ENCODE results near the gene TINCR.

Gene TINCR

GRCh38 chr19:5580161-5580571 lies 12.4 kb upstream of the TINCR start:
- H3K4me1 Mint-ChIP-seq (ENCODE audit: low read depth) = peaks cover 11% of the 10 kb centered on the region
- no peak overlapping the region for H3K4me3 Mint-ChIP-seq
- H3K36me3 Mint-ChIP-seq (ENCODE audit: low read depth) = peaks cover 52% of the 10 kb centered on the region
- no peaks in the 10 kb centered on the region for H3K9me3 Mint-ChIP-seq
- no peak overlapping the region for H3K27ac Mint-ChIP-seq
- intact Hi-C loops (cut with micrococcal nuclease) = no loop called here
- H3K27me3 Mint-ChIP-seq = peaks cover 4% of the 10 kb centered on the region

- peaks cover 47% of the 10 kb centered on the region for H3K36me3 Mint-ChIP-seq (ENCODE audit: low read depth)
- H3K4me3 Mint-ChIP-seq = no peak overlapping the region
- H3K4me1 Mint-ChIP-seq (ENCODE audit: low read depth) = peaks cover 11% of the 10 kb centered on the region
- no peak overlapping the region for H3K27ac Mint-ChIP-seq
- peaks cover 4% of the 10 kb centered on the region for H3K27me3 Mint-ChIP-seq
- no peaks in the 10 kb centered on the region for H3K9me3 Mint-ChIP-seq
- intact Hi-C loops (cut with micrococcal nuclease) = no loop called here
Observed at GRCh38 chr19:5579697-5580096, 11.9 kb upstream of the TINCR start.

GRCh38 chr19:5579286-5579685 lies 11.5 kb upstream of the TINCR start:
- no peak overlapping the region for H3K4me3 Mint-ChIP-seq
- no peaks in the 10 kb centered on the region for H3K9me3 Mint-ChIP-seq
- intact Hi-C loops (cut with micrococcal nuclease) = no loop called here
- peaks cover 4% of the 10 kb centered on the region for H3K27me3 Mint-ChIP-seq
- peaks cover 43% of the 10 kb centered on the region for H3K36me3 Mint-ChIP-seq (ENCODE audit: low read depth)
- H3K4me1 Mint-ChIP-seq (ENCODE audit: low read depth) = peaks cover 11% of the 10 kb centered on the region
- no peak overlapping the region for H3K27ac Mint-ChIP-seq

GRCh38 chr19:5578097-5578846 lies 10.5 kb upstream of the TINCR start:
- H3K36me3 Mint-ChIP-seq (ENCODE audit: low read depth) = peaks cover 33% of the 10 kb centered on the region
- peaks cover 4% of the 10 kb centered on the region for H3K27me3 Mint-ChIP-seq
- H3K4me1 Mint-ChIP-seq (ENCODE audit: low read depth) = peaks cover 11% of the 10 kb centered on the region
- H3K4me3 Mint-ChIP-seq = no peak overlapping the region
- no peaks in the 10 kb centered on the region for H3K9me3 Mint-ChIP-seq
- intact Hi-C loops (cut with micrococcal nuclease) = no loop called here
- no peak overlapping the region for H3K27ac Mint-ChIP-seq

GRCh38 chr19:5575590-5575989 lies 7.8 kb upstream of the TINCR start:
- peaks cover 4% of the 10 kb centered on the region for H3K27me3 Mint-ChIP-seq
- H3K36me3 Mint-ChIP-seq (ENCODE audit: low read depth) = peaks cover 11% of the 10 kb centered on the region
- no peak overlapping the region for H3K4me3 Mint-ChIP-seq
- H3K4me1 Mint-ChIP-seq (ENCODE audit: low read depth) = peaks cover 11% of the 10 kb centered on the region
- no peak overlapping the region for H3K27ac Mint-ChIP-seq
- H3K9me3 Mint-ChIP-seq = no peaks in the 10 kb centered on the region
- intact Hi-C loops (cut with micrococcal nuclease) = no loop called here

GRCh38 chr19:5572556-5573286 lies 5.0 kb upstream of the TINCR start:
- intact Hi-C loops (cut with micrococcal nuclease) = no loop called here
- no peak overlapping the region for H3K27ac Mint-ChIP-seq
- no peaks in the 10 kb centered on the region for H3K36me3 Mint-ChIP-seq (ENCODE audit: low read depth)
- H3K9me3 Mint-ChIP-seq = no peaks in the 10 kb centered on the region
- H3K4me3 Mint-ChIP-seq = no peak overlapping the region
- H3K4me1 Mint-ChIP-seq (ENCODE audit: low read depth) = peaks cover 1% of the 10 kb centered on the region
- H3K27me3 Mint-ChIP-seq = peaks cover 10% of the 10 kb centered on the region

- Mint-ChIP-seq H3K4me3 (no peak overlapping the region), H3K9me3 (no peaks in the 10 kb centered on the region), H3K4me1 (ENCODE audit: low read depth) (no peaks in the 10 kb centered on the region), H3K36me3 (ENCODE audit: low read depth) (no peaks in the 10 kb centered on the region), H3K27me3 (peaks cover 10% of the 10 kb centered on the region), H3K27ac (no peak overlapping the region)
- intact Hi-C loops (cut with micrococcal nuclease) = no loop called here
Observed at GRCh38 chr19:5571777-5572176, 4.0 kb upstream of the TINCR start.

GRCh38 chr19:5567970-5568407 lies 236 bp upstream of the TINCR start:
- H3K4me3 Mint-ChIP-seq = no peak overlapping the region

GRCh38 chr19:5564930-5565329 lies 2.8 kb downstream of the TINCR start:
- Mint-ChIP-seq H3K27ac (no peak overlapping the region), H3K4me3 (no peak overlapping the region), H3K36me3 (ENCODE audit: low read depth) (no peaks in the 10 kb centered on the region), H3K9me3 (peaks cover 8% of the 10 kb centered on the region), H3K27me3 (peaks cover 15% of the 10 kb centered on the region), H3K4me1 (ENCODE audit: low read depth) (no peaks in the 10 kb centered on the region)
- intact Hi-C loops (cut with micrococcal nuclease) = no loop called here

More at GRCh38 chr19:5567970-5568407, 236 bp upstream of the TINCR start:
- intact Hi-C loops (cut with micrococcal nuclease) = no loop called here
- no peaks in the 10 kb centered on the region for H3K9me3 Mint-ChIP-seq
- no peaks in the 10 kb centered on the region for H3K4me1 Mint-ChIP-seq (ENCODE audit: low read depth)
- H3K27ac Mint-ChIP-seq = no peak overlapping the region
- H3K36me3 Mint-ChIP-seq (ENCODE audit: low read depth) = no peaks in the 10 kb centered on the region
- H3K27me3 Mint-ChIP-seq = peaks cover 12% of the 10 kb centered on the region

- Mint-ChIP-seq H3K27ac (no peak overlapping the region), H3K4me3 (no peak overlapping the region), H3K27me3 (peaks cover 12% of the 10 kb centered on the region), H3K36me3 (ENCODE audit: low read depth) (no peaks in the 10 kb centered on the region), H3K4me1 (ENCODE audit: low read depth) (no peaks in the 10 kb centered on the region), H3K9me3 (peaks cover 8% of the 10 kb centered on the region)
- intact Hi-C loops (cut with micrococcal nuclease) = no loop called here
Observed at GRCh38 chr19:5563935-5564612, 3.7 kb downstream of the TINCR start.

GRCh38 chr19:5563008-5563431 lies 4.7 kb downstream of the TINCR start:
- Mint-ChIP-seq H3K36me3 (ENCODE audit: low read depth) (no peaks in the 10 kb centered on the region), H3K27me3 (peaks cover 11% of the 10 kb centered on the region), H3K27ac (no peak overlapping the region), H3K4me3 (no peak overlapping the region), H3K9me3 (peaks cover 8% of the 10 kb centered on the region), H3K4me1 (ENCODE audit: low read depth) (no peaks in the 10 kb centered on the region)
- intact Hi-C loops (cut with micrococcal nuclease) = no loop called here

- no peak overlapping the region for H3K4me3 Mint-ChIP-seq
- H3K9me3 Mint-ChIP-seq = peaks cover 8% of the 10 kb centered on the region
- no peak overlapping the region for H3K27ac Mint-ChIP-seq
- no peaks in the 10 kb centered on the region for H3K36me3 Mint-ChIP-seq (ENCODE audit: low read depth)
- H3K27me3 Mint-ChIP-seq = peaks cover 10% of the 10 kb centered on the region
- intact Hi-C loops (cut with micrococcal nuclease) = no loop called here
- no peaks in the 10 kb centered on the region for H3K4me1 Mint-ChIP-seq (ENCODE audit: low read depth)
Observed at GRCh38 chr19:5562280-5562679, 5.5 kb downstream of the TINCR start.

- H3K27me3 Mint-ChIP-seq = peaks cover 10% of the 10 kb centered on the region
- no peak overlapping the region for H3K4me3 Mint-ChIP-seq
- H3K36me3 Mint-ChIP-seq (ENCODE audit: low read depth) = no peaks in the 10 kb centered on the region
- intact Hi-C loops (cut with micrococcal nuclease) = no loop called here
- H3K4me1 Mint-ChIP-seq (ENCODE audit: low read depth) = no peaks in the 10 kb centered on the region
- no peak overlapping the region for H3K27ac Mint-ChIP-seq
- peaks cover 8% of the 10 kb centered on the region for H3K9me3 Mint-ChIP-seq
Observed at GRCh38 chr19:5561559-5561958, 6.2 kb downstream of the TINCR start.

- no peak overlapping the region for H3K27ac Mint-ChIP-seq
- intact Hi-C loops (cut with micrococcal nuclease) = no loop called here
- no peak overlapping the region for H3K4me3 Mint-ChIP-seq
- H3K27me3 Mint-ChIP-seq = peaks cover 10% of the 10 kb centered on the region
- H3K36me3 Mint-ChIP-seq (ENCODE audit: low read depth) = no peaks in the 10 kb centered on the region
- peaks cover 8% of the 10 kb centered on the region for H3K9me3 Mint-ChIP-seq
- H3K4me1 Mint-ChIP-seq (ENCODE audit: low read depth) = no peaks in the 10 kb centered on the region
Observed at GRCh38 chr19:5560156-5560555, 7.6 kb downstream of the TINCR start.
